HG03378 (cell line): ENCODE data around the gene ETHE1.

Experiments used
- ATAC-seq: cut with Tn5 transposase; IDR thresholded peaks from one replicate; pipeline ENCODE4 v1.9.1; 2021; ENCODE audit warnings: mild to moderate bottlenecking, moderate library complexity; ENCODE audit not compliant: unreplicated experiment

ETHE1 gene

GRCh38 chr19:43495082-43495481, 31.9 kb downstream of the ETHE1 start:
- ATAC-seq, result no peak

- no peak for ATAC-seq
Observed at GRCh38 chr19:43490759-43491158, 36.2 kb downstream of the ETHE1 start.

DNA sequence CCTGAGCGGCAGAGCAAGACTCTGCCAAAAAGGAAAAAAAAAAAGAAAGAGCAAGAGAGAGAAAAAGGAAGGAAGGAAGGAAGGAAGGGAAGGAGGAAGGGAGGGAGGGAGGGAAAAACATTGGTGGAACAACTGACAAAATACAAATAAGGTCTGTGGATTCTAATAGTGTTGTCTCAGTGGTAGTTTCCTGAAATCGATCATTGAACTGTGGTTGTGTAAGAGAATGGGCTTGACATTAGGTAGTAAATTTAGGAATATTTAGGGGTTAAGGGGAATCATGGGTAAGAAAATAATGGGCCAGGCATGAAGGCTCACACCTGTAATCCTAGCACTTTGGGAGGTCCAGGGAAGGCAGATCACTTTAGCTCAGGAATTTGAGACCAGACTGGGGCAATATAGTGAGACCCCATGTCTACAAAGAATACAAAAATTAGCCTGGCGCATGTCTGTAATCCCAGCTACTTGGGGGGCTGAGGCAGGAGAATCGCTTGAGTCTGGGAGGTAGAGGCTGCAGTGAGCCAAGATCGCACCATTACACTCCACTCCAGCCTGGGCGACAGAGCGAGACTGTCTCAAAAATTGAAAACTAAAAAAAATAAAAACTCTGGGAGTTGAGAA, 36.9 kb downstream of the ETHE1 start:
- no peak for ATAC-seq

DNA sequence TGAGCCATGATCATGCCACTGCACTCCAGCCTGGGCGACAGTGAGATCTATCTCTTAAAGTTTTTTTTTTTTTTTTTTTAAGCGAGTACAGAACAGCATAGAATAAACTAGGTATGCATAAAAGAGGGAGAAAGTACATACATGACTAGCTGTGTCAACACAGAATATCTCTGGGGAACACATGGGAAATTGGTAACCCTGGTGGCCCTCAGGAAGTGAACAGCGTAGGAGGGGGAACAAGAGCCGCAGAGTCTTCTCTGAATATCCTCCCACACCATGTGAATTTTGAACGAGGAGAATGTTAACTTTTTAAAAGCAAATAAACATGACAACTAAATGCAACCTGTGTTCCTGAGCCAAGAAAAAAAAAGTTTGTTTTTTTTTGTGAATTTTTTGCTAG, 37.7 kb downstream of the ETHE1 start:
- no peak for ATAC-seq

GRCh38 chr19:43488179-43488578, 38.8 kb downstream of the ETHE1 start:
- ATAC-seq, result no peak

DNA sequence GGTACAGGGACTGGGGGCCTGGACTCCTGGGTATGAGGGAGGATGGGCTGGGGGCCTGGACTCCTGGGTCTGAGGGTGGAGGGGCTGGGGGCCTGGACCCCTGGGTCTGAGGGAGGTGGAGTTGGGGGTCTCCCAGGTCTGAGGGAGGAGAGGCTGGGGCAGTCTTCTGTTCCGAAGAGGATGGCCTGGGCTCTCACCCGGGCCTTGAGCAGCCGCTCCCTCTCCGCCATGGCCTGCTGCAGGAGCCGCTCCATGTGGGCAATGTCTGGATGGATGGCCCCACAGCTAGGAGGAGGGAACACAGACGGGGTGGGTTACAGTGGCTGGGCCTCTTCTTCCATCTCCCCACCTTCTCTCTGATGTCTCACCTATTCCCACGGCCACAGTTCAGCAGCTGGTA, 40.6 kb downstream of the ETHE1 start:
- ATAC-seq, result no peak

- no peak for ATAC-seq
Observed at GRCh38 chr19:43485951-43486350, 41.0 kb downstream of the ETHE1 start.

DNA sequence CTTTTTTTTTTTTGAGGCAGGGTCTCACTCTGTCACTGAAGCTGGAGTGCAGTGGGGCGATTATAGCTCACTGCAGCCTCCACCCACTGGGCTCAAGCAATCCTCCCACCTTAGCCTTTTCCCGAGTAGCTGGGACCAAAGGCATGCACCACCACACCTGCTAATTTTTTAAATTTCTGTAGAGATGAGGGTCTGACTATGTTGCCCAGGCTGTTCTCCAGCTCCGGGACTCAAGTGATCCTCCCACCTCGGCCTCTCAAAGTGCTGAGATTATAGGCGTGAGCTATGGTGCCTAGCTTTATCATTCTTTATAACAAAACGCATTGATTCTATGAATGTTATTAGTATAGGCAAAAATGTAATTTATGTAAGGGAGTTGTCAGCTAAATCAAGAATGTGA, 43.7 kb downstream of the ETHE1 start:
- ATAC-seq, result no peak

GRCh38 chr19:43482193-43482592, 44.8 kb downstream of the ETHE1 start:
- no peak for ATAC-seq

DNA sequence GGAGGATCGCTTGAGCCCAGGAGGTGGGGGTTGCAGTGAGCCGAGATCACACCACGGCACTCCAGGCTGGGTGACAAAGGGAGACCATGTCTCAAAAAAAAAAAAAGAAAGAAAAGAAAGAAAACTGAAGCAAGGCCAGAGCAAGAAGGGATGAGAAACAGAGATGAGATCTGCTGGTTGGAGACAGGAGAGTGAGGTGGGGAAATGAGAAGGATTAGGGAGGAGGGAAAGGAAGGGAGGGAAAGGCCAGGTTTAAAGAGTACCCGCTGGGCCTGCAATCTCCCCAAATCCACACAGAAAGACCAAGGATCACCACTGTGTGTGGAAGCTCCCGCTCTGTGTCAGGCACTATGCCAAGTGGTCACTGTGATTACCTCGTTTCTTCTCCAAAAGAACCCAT, 45.3 kb downstream of the ETHE1 start:
- no peak for ATAC-seq

GRCh38 chr19:43480574-43480973, 46.4 kb downstream of the ETHE1 start:
- no peak for ATAC-seq

DNA sequence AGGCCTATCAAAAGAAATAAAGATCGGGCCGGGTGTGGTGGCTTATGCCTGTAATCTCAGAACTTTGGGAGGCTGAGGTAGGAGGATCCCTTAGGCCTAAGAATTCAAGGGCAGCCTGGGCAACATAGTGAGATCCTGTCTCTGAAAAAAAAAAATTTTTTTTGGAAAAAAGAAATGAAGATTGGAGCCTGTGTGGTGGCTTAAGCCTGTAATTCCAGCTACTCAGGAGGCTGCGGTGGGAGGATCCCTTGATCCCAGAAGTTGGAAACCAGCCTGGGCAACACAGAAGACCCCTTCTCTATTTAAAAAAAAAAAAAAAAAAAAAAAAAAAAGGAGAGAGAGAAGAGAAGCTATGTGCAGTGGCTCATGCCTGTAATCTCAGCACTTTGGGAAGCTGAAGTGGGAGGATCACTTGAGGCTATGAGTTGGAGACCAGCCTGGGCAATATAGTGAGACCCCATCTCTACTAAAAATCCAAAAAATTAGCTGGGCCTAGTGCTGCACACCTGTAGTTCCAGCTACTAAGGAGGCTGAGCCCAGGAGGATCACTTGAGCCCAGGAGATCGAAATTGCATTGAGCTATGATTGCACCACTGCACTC, 46.9 kb downstream of the ETHE1 start:
- ATAC-seq, result no peak

- ATAC-seq, result no peak
Observed at GRCh38 chr19:43479226-43479625, 47.8 kb downstream of the ETHE1 start.

- ATAC-seq, result no peak
Observed at GRCh38 chr19:43478323-43478722, 48.7 kb downstream of the ETHE1 start.

GRCh38 chr19:43476606-43477005, 50.4 kb downstream of the ETHE1 start:
- no peak for ATAC-seq

DNA sequence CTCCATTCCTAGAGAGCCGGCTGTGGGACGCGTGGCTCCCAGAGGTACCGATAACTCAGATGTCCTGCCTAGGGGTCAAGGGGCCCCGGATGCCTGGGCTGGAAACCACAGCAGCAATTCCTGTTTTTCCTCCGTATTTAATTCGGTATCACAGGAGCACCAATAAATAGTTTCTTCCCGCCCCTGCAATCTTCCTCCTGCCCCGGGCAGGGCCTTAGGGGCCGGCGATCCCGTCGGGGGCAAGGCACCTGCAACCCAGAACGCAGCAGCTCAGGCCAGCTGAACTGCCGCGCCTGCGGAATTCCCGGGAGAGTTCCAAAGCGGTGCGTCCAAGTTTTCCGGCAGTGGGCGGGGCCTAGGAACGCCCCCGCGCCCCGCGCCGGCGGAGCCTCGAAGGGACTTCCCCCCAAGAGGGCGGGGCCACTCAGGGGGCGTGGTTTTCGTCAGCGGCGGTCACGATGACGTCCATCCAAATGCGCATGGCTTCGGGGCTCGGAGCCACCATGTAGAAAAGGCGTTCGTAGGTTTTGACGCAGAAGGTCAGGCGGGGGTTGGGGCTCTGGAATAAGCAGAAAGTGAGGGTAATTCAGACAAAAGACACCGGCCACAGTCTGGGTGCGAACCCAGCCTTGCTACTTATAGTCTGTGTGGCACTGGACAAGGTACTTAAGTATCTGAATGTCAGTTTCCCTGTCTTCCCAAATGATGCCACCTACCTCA, 51.9 kb downstream of the ETHE1 start:
- peak; percentile 72 for ATAC-seq

- no peak for ATAC-seq
Observed at GRCh38 chr19:43474487-43474886, 52.5 kb downstream of the ETHE1 start.

DNA sequence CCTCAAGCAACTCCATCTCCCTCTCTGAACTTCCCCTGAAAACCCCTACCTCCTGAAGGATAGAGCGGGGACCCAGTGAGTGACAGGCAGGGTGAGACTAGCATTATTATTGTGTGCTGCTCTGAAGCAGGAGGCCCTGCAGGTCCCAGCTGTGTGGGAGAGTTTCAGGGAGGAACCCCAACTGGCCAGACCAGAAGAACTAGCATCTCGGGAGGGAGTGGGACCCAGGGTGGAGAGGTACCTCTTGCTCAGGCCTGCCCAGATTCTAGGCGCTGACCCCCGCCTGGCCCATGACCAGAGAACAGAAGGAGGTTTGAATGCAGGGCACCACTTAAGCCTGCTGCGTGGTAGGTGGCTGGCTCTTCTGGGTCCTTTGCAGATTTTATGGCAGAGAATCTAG, 55.9 kb downstream of the ETHE1 start:
- ATAC-seq, result no peak

GRCh38 chr19:43470288-43470687, 56.7 kb downstream of the ETHE1 start:
- no peak for ATAC-seq

GRCh38 chr19:43469160-43469480, 57.9 kb downstream of the ETHE1 start:
- ATAC-seq, result no peak

DNA sequence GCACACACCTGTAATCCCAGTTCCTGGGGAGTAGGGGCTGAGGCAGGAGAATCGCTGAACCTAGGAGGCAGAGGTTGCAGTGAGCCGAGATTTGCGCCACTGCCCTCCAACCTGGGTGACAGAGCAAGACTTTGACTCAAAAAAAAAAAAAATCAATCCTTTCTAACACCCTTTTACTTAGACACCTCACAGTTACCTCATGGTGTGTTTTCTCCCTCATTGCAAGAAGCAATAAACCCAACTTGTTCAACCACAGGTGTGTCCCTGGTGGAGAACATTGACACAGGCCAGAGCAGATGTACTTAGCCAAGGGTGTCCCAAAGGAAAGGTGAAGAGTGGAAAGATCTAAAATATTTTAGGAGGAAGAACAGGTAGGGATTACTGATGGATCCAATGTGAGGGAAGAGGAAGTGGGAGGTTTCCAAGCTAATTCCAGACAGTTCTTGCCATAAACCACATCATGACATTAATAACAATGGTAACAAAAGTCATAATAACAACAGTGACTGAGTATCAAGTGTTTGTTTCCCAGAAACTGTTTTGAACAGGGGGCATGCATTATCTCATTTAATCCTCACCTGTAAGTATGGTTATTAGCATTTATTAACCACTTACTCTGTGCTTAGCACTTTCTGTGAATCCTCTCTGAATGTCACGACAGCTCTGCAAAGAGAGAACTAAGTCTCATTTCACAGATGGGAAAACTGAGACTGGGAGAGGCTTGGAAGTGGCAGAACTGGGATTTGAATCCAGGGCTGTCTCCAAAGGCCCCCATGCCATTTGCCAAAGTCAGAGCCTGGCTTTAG, 58.4 kb downstream of the ETHE1 start:
- no peak for ATAC-seq

GRCh38 chr19:43467730-43468129, 59.3 kb downstream of the ETHE1 start:
- ATAC-seq, result no peak
